GM19438 (cell line): ENCODE data around the gene TGFBR3.

Experiments used
- ATAC-seq: cut with Tn5 transposase; IDR thresholded peaks from one replicate; pipeline ENCODE4 v1.9.1; 2021; ENCODE audit warnings: low read depth; ENCODE audit not compliant: unreplicated experiment

The TGFBR3 gene

DNA sequence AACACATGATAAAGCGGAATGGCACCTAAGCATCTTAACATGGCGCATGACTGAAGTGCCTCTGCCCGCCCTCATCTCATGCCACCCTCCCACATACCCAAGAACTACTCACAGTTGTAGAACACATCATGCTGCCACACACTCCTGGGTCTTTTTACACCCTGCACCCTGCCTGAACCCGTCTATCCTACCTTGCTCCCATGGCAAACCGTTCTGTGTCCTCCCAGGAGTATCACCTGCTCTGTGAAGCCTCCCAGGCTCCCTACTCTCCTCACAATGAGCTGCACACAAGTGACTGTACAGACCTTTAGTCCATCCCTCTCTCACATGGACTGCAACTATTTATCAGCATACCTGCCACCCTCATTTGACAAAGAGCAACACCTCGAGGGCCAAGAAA is 144.0 kb downstream of the TGFBR3 start:
- no peak for ATAC-seq

GRCh38 chr1:91741301-91741700 is 144.7 kb downstream of the TGFBR3 start:
- no peak for ATAC-seq

DNA sequence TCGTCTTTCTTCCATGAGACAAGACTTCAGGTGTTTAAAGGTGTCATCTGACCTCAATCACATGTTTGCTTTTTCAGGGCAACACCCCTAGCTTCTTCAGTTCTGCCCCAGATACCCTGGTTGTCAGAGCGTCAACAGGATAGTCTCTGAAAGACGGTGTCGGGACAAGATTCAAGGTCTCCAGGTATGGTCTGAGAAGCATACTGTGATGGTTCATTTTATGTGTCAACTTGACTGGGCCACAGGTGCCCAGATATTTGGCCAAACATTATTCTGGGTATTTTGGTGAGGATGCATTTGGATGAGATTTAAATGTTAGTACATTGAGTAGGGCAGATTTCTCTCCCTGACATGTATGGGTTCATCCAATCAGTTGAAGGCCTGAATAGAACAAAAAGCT is 148.3 kb downstream of the TGFBR3 start:
- no peak for ATAC-seq

DNA sequence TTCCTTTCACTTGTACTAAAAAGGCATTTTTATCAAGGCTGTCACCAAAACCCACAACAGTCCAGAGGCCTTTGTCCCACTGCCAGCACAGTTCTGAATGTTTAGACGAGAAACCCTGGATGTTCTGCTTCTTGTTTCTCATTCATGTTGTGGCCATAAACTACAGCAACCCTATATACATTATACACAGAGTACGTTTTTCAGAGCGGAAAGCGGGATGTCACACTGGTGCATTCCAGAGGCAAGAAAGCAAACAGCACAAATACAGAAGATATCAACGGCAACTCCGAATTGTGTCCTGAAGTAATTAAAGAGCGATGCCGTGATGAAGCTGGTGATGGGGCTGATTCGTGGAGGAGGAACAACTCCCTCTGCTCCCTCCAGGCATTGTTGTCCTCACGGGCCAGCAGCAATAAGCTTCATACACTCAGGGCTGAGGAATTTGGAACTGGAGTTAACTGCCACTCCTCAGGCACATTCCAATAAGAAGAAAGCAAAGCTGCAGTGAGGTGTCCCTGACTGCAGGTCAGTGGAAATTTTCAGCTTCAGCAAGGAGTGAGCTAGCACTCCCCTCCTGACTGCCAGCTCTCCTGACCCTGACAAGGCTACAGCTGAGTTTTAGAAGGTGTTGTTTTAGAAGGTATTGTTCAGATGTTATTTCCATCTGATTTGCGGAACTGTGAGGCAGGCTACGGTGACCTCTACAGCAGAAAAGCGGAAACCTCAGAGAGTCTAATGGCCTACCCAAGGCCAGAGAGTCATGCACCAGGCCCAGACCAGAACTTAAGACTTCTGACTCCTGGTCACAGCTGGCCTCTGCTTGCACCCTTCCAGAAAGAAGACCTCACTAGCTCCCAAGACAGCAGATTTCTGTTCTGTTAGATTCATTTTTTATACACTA is 149.0 kb downstream of the TGFBR3 start:
- ATAC-seq, result no peak

DNA sequence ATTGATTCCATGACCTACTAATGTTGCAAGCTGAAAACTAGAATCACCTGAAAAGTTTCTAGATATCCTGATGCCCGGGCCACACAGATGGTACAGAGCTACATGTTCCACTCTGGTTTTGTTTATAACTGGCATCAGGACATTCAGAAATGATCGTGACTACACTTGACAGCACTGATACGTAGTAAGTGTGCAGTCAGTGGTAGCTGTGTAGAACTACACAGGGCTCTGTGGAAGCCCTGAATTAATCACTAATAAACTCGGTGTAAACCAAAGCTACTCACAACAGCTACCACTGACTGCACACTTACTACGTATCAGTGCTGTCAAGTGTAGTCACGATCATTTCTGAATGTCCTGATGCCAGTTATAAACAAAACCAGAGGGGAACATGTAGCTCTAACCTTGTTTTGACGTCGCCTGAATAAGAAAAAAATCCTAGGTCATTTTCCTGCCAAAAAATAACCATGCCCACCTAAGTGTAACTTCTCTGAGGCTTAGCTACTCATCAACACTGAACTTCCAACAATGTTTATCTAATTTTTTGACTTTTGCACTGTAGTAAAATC is 149.7 kb downstream of the TGFBR3 start:
- ATAC-seq, result no peak

GRCh38 chr1:91735266-91735845 is 150.6 kb downstream of the TGFBR3 start:
- no peak for ATAC-seq

- no peak for ATAC-seq
Measured at GRCh38 chr1:91734761-91735160, 151.2 kb downstream of the TGFBR3 start.

- no peak for ATAC-seq
Measured at GRCh38 chr1:91733108-91733710, 152.7 kb downstream of the TGFBR3 start.

DNA sequence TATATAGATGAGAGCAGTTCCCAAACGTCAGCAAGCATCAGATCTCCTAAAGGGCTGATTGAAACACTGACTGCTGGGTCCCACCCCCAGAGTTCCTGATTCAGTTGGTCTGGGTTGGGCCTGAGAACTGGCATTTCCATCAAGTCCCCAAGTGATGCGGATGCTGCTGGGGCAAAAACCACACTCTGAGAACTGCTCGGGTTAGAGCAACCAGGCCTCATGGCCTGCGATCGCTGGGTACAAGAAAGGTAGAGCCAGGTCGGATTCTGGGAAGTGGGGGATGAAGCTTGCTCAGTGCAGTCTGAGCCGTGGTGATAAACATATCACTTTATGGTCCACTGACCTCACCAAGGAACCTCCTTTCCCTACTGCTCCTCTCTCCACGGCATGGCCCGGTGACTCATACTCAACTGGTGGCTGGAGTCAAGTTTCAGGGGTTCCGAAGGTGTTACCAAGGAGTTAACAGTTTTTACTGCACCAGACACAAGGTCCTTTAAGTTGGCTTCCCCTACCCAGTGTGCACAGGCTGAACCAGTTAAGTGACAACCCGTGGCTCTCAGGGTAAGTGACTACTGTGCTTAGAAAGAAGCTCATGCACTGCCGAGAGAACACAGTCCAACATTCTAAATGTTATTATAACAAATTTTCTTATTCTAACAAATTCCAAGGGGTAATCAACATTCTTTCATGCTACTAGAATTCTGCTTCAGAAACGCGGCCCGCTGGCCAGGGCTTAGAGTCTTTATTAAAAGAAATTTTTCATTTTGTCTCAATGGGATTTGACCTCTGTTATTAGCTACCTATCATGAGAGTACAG is 153.5 kb downstream of the TGFBR3 start:
- no peak for ATAC-seq

GRCh38 chr1:91731815-91732214 is 154.1 kb downstream of the TGFBR3 start:
- no peak for ATAC-seq

DNA sequence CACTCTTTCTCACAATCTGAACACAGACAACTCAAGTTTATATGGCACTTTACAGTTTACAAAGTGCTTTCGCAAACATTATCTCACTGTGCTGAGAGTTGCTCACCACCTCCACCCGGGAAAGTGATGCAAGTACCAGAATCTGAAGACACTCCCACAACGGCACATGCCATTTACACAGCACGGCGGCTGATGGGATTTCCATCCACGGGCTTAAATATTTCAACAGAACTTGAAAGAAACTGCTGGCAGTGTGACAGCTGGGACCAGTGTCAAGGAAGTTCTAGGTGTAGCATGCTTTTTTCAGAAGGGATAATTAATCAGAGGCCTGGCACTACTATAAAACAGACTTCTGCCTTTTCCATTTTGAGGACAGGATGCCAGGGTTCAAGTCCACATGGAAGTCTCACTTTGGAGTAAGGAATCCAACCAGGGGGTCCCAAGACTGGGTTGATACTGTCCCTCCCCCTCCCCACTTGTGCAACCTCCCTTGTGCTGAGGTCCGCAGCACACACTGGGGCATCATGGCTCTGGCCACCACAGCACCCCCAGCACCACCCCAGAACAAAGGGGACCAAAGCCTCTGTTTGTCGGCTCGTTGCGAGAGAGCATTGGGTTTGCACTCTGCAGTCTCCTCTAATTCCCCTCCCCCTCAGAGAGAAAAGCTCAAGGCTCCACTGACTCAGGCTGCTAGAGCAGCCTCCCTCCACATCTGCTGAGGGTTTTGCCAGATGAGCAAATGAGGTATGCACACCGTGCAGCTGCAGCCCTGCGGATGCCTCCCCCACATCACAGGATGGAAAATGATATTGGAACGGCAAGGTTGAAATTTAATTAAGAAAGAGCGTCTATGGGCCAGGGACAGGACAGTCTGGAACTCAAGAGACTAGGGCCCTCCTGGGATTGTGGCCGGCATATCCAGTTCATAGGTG is 154.9 kb downstream of the TGFBR3 start:
- ATAC-seq, result no peak

GRCh38 chr1:91729621-91730358 is 156.2 kb downstream of the TGFBR3 start:
- ATAC-seq, result no peak

DNA sequence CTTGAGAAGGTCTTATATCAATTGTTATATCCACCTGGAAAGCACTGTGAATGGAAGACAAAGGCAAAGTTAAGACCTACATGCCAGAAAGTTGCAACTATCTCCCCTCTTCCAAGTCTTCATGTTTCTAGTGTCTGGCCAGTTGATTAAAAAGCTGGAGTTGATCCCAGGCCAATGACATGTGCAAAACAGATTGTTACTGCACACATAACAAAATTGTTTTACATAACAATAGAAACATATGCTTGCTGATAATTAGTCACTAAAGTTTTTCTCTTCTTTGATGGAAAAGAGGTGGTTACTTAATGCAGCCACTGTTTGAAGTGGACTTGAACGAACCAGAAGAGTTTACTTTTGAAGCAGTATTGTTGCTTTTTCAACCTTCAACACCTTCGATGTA is 158.2 kb downstream of the TGFBR3 start:
- ATAC-seq, result no peak

DNA sequence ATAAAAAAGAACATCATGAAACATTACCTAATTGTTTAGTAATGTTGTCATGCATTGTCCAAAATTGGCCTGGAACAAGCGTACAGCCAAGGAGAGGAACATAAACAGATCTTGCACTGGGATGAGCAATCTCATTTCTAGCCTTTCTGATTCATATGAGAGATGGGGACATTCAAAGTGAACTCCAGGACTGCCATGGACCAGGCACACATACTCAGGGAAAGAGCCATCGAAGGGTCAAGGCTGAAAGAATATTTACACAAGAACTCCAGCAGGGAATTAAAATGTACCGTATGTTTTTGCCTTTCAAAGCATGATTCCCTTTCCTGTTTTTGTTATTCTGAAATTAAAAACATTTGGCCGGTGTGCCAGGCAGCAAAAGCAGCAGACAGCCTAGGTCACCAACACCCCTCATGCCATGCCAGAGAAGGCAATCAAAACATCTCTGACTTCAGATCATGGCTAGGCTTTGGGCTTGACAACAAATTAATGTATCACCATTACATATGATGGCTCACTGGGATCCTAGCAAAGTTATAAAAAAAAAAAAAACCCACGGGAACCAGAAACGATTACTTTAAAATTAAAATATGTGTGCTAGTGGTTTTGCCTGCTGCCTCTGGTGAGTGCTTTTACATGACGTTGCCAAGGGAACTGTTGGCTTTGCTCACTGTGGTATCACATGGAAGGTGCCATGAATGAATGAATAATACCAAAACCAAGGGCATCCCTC is 159.8 kb downstream of the TGFBR3 start:
- ATAC-seq, result no peak

DNA sequence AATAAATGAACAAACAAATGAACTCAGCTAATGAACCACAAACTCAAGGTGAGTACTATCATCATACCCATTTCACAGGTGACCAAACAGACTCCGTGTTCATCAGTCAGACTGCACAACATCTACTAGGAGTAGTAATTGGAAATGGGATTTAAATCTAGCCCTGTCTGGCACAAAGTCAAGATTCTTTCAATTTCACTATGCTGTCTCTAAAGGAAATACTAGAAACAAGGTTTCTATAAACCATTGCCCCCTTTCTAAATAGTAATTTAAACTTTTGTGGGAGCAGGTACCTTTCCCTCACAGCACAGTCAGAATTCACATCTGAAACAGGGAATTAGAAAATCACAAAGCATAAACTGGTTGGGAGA is 160.3 kb downstream of the TGFBR3 start:
- ATAC-seq, result no peak

- no peak for ATAC-seq
Measured at GRCh38 chr1:91724644-91725043, 161.3 kb downstream of the TGFBR3 start.

- ATAC-seq, result no peak
Measured at GRCh38 chr1:91724231-91724630, 161.7 kb downstream of the TGFBR3 start.

GRCh38 chr1:91720044-91720443 is 165.9 kb downstream of the TGFBR3 start:
- ATAC-seq, result no peak
